Activated CD4-positive, alpha-beta T cell treated with anti-CD3 and anti-CD28 coated beads for 36 hours (primary cell): Measurements from ENCODE around the gene C12orf75. TPM values are rescaled to one million over a fixed set of nuclear protein-coding genes. Genes with fewer than 3 reads are reported as not detected.
"Not testable (repeated sequence)": the region's sequence is repeated elsewhere in the genome, so short reads cannot be mapped to it uniquely, and the experiment has no call there.

Experiments used
- ATAC-seq: fragments of 200-7000 bp; cut with Tn5 transposase; one replicate; pipeline ENCODE4 v1.10.0; 2021; ENCODE audit warnings: mild to moderate bottlenecking, moderate library complexity
- CTCF ChIA-PET: fragments of 350-600 bp; sonication (Branson Sonifier 250); formaldehyde crosslinking; loops from one replicate; lab custom pipeline; 2021; ENCODE audit warnings: antibody characterized with exemption; lab: Charles Lee
- POLR2A ChIA-PET: fragments of 350-600 bp; sonication (Branson Sonifier 250); formaldehyde crosslinking; loops from one replicate; lab custom pipeline; 2021; ENCODE audit warnings: antibody characterized with exemption, inconsistent platforms; lab: Charles Lee
- DNase-seq: peaks from one replicate; pipeline ENCODE4 v3.0.0-alpha.2; 2020
- H3K27ac Mint-ChIP-seq: one replicate; pipeline ENCODE4 v1.8.0; 2021; ENCODE audit warnings: mixed read lengths
- H3K27me3 Mint-ChIP-seq: one replicate; pipeline ENCODE4 v1.8.0; 2021; ENCODE audit warnings: mixed read lengths
- H3K36me3 Mint-ChIP-seq: one replicate; pipeline ENCODE4 v1.8.0; 2021; ENCODE audit warnings: low read depth, mixed read lengths
- H3K4me1 Mint-ChIP-seq: one replicate; pipeline ENCODE4 v1.8.0; 2021; ENCODE audit warnings: mixed read lengths
- H3K4me3 Mint-ChIP-seq: one replicate; pipeline ENCODE4 v1.8.0; 2021; ENCODE audit warnings: mild to moderate bottlenecking, moderate library complexity, mixed read lengths
- H3K9me3 Mint-ChIP-seq: one replicate; pipeline ENCODE4 v1.8.0; 2021; ENCODE audit warnings: low read depth, mixed read lengths
- intact Hi-C, 2 experiments: fragments of 100-400 bp; cut with DNase I in 1 of 2; cut with micrococcal nuclease in 1 of 2; formaldehyde crosslinking; loops; one replicate each; pipeline versions ENCODE4 v1.14.2 to v1.15.1; 2022 to 2024; cut with DNase I, micrococcal nuclease
- total RNA-seq, 2 experiments: library from RNA; stranded (reverse); gene quantifications; one replicate each; pipeline ENCODE4 v1.2.3, GENCODE V29; 2021

The C12orf75 gene
- total RNA-seq, 2 experiments from 2014 or later: 53.8 to 59.9 TPM

GRCh38 chr12:105311936-105312335 is 18.6 kb upstream of the C12orf75 start:
- ATAC-seq, intact Hi-C loops, POLR2A ChIA-PET, H3K36me3 Mint-ChIP-seq, H3K4me3 Mint-ChIP-seq, H3K27ac Mint-ChIP-seq, CTCF ChIA-PET, DNase-seq, H3K27me3 Mint-ChIP-seq: not testable (repeated sequence)
- peaks cover 13% of the 10 kb centered on the region for H3K4me1 Mint-ChIP-seq
- peaks cover 15% of the 10 kb centered on the region for H3K9me3 Mint-ChIP-seq

GRCh38 chr12:105313755-105314154 is 16.7 kb upstream of the C12orf75 start:
- H3K27ac Mint-ChIP-seq, H3K36me3 Mint-ChIP-seq, H3K27me3 Mint-ChIP-seq, CTCF ChIA-PET, POLR2A ChIA-PET, intact Hi-C loops, ATAC-seq, DNase-seq, H3K4me3 Mint-ChIP-seq: not testable (repeated sequence)
- peaks cover 13% of the 10 kb centered on the region for H3K4me1 Mint-ChIP-seq
- peaks cover 15% of the 10 kb centered on the region for H3K9me3 Mint-ChIP-seq

GRCh38 chr12:105315130-105315529 is 15.4 kb upstream of the C12orf75 start:
- peaks cover 15% of the 10 kb centered on the region for H3K9me3 Mint-ChIP-seq
- H3K36me3 Mint-ChIP-seq: no peaks in the 10 kb centered on the region
- no peak overlapping the region for H3K27ac Mint-ChIP-seq
- CTCF ChIA-PET: interaction anchor here (0.9 kb wide), 1 partner anchor 224 kb away, joined by 3 read pairs; no protein-coding TSS in a partner anchor
- DNase-seq (no peak), ATAC-seq (no peak)
- H3K4me3 Mint-ChIP-seq: no peak overlapping the region
- peaks cover 13% of the 10 kb centered on the region for H3K4me1 Mint-ChIP-seq
- intact Hi-C loops: no loop called here
- peaks cover 3% of the 10 kb centered on the region for H3K27me3 Mint-ChIP-seq
- POLR2A ChIA-PET: no interaction called here

GRCh38 chr12:105315726-105316125 is 14.8 kb upstream of the C12orf75 start:
- CTCF ChIA-PET: interaction anchor here (0.9 kb wide), 1 partner anchor 224 kb away, joined by 3 read pairs; no protein-coding TSS in a partner anchor
- Mint-ChIP-seq H3K36me3 (no peaks in the 10 kb centered on the region), H3K4me1 (peaks cover 13% of the 10 kb centered on the region), H3K4me3 (no peak overlapping the region), H3K27ac (no peak overlapping the region), H3K9me3 (peaks cover 15% of the 10 kb centered on the region), H3K27me3 (peaks cover 3% of the 10 kb centered on the region)
- intact Hi-C loops: no loop called here
- POLR2A ChIA-PET: no interaction called here
- ATAC-seq (no peak), DNase-seq (no peak)

GRCh38 chr12:105316931-105317852 is 13.3 kb upstream of the C12orf75 start:
- H3K36me3 Mint-ChIP-seq: no peaks in the 10 kb centered on the region
- peak overlapping the region; percentile 20 for H3K27ac Mint-ChIP-seq
- no peak overlapping the region for H3K4me3 Mint-ChIP-seq
- H3K9me3 Mint-ChIP-seq: peaks cover 15% of the 10 kb centered on the region
- no peaks in the 10 kb centered on the region for H3K27me3 Mint-ChIP-seq
- H3K4me1 Mint-ChIP-seq: peaks cover 13% of the 10 kb centered on the region
- intact Hi-C loops: no loop called here
- DNase-seq: no peak
- ATAC-seq: no peak
- POLR2A ChIA-PET: no interaction called here
- CTCF ChIA-PET: no interaction called here

- H3K27ac Mint-ChIP-seq: no peak overlapping the region
- H3K27me3 Mint-ChIP-seq: no peaks in the 10 kb centered on the region
- H3K36me3 Mint-ChIP-seq: no peaks in the 10 kb centered on the region
- ATAC-seq (no peak), DNase-seq (no peak)
- ChIA-PET CTCF (no interaction called here), POLR2A (no interaction called here)
- peaks cover 11% of the 10 kb centered on the region for H3K9me3 Mint-ChIP-seq
- intact Hi-C loops: no loop called here
- H3K4me1 Mint-ChIP-seq: peaks cover 13% of the 10 kb centered on the region
- H3K4me3 Mint-ChIP-seq: no peak overlapping the region
These were observed 12.4 kb upstream of the C12orf75 start for GRCh38 chr12:105317942-105318621.

- no peak overlapping the region for H3K4me3 Mint-ChIP-seq
- peaks cover 13% of the 10 kb centered on the region for H3K4me1 Mint-ChIP-seq
- ChIA-PET CTCF (interaction anchor here (0.6 kb wide), 1 partner anchor 38 kb away, joined by 3 read pairs; no protein-coding TSS in a partner anchor), POLR2A (no interaction called here)
- peaks cover 5% of the 10 kb centered on the region for H3K9me3 Mint-ChIP-seq
- ATAC-seq: no peak
- no peaks in the 10 kb centered on the region for H3K27me3 Mint-ChIP-seq
- no peak for DNase-seq
- intact Hi-C loops: no loop called here
- H3K36me3 Mint-ChIP-seq: no peaks in the 10 kb centered on the region
- no peak overlapping the region for H3K27ac Mint-ChIP-seq
These were observed 11.6 kb upstream of the C12orf75 start for GRCh38 chr12:105318651-105319483.

GRCh38 chr12:105319691-105320209 is 10.7 kb upstream of the C12orf75 start:
- H3K4me1 Mint-ChIP-seq: peaks cover 11% of the 10 kb centered on the region

GRCh38 chr12:105321125-105321524 is 9.4 kb upstream of the C12orf75 start:
- POLR2A ChIA-PET: interaction anchor here (0.7 kb wide), 1 partner anchor 11 kb away, joined by 3 read pairs; no protein-coding TSS in a partner anchor
- no peak for ATAC-seq

More at GRCh38 chr12:105319691-105320209, 10.7 kb upstream of the C12orf75 start:
- H3K27ac Mint-ChIP-seq: no peak overlapping the region
- ChIA-PET CTCF (interaction anchor here (0.9 to 2.1 kb wide), 4 partner anchors 13 to 68 kb away, joined by 3 to 8 read pairs (median 6); no protein-coding TSS in a partner anchor), POLR2A (no interaction called here)
- H3K9me3 Mint-ChIP-seq: no peaks in the 10 kb centered on the region
- DNase-seq: no peak
- H3K36me3 Mint-ChIP-seq: no peaks in the 10 kb centered on the region
- no peak overlapping the region for H3K4me3 Mint-ChIP-seq
- H3K27me3 Mint-ChIP-seq: no peaks in the 10 kb centered on the region
- intact Hi-C loops: loop anchor here in 1 of 2 experiments (2.0 kb wide), 1 partner anchor 63 kb away; no protein-coding TSS in a partner anchor
- peak; percentile 49 for ATAC-seq

GRCh38 chr12:105322070-105322469 is 8.4 kb upstream of the C12orf75 start:
- POLR2A ChIA-PET: no interaction called here
- CTCF ChIA-PET: no interaction called here

More at GRCh38 chr12:105321125-105321524, 9.4 kb upstream of the C12orf75 start:
- Mint-ChIP-seq H3K4me3 (no peak overlapping the region), H3K27me3 (no peaks in the 10 kb centered on the region), H3K9me3 (no peaks in the 10 kb centered on the region), H3K4me1 (no peaks in the 10 kb centered on the region), H3K36me3 (no peaks in the 10 kb centered on the region), H3K27ac (no peak overlapping the region)
- CTCF ChIA-PET: interaction anchor here (1.4 to 2.1 kb wide), 2 partner anchors 11 to 62 kb away, joined by 7 to 8 read pairs; no protein-coding TSS in a partner anchor
- no peak for DNase-seq
- intact Hi-C loops: loop anchor here in 1 of 2 experiments (2.0 kb wide), 1 partner anchor 62 kb away; no protein-coding TSS in a partner anchor

More at GRCh38 chr12:105322070-105322469, 8.4 kb upstream of the C12orf75 start:
- H3K36me3 Mint-ChIP-seq: no peaks in the 10 kb centered on the region
- no peak overlapping the region for H3K27ac Mint-ChIP-seq
- H3K27me3 Mint-ChIP-seq: no peaks in the 10 kb centered on the region
- DNase-seq (no peak), ATAC-seq (no peak)
- peaks cover 7% of the 10 kb centered on the region for H3K4me1 Mint-ChIP-seq
- H3K4me3 Mint-ChIP-seq: no peak overlapping the region
- no peaks in the 10 kb centered on the region for H3K9me3 Mint-ChIP-seq
- intact Hi-C loops: no loop called here
